A673 (cell line): ENCODE data around the gene ARAP2.

ENCODE experiments used
- EZH2 ChIP-seq: fragments of 200-600 bp; sonication (generic); IDR thresholded peaks from 2 replicates; pipeline ENCODE4 v1.6.1; 2017; ENCODE audit warnings: borderline replicate concordance, low read depth, mild to moderate bottlenecking, mixed read lengths, antibody characterized with exemption, low read length; ENCODE audit not compliant: poor library complexity, severe bottlenecking
- TF ChIP-seq, protein P1 (sequence below): fragments of 300-800, 200-600 bp; sonication (generic); conservative IDR thresholded peaks from 2 replicates; pipeline ENCODE4 v1.5.1; 2017; ENCODE audit warnings: low read depth, mild to moderate bottlenecking, antibody characterized with exemption, low read length, moderate library complexity, mixed read lengths

DNA sequence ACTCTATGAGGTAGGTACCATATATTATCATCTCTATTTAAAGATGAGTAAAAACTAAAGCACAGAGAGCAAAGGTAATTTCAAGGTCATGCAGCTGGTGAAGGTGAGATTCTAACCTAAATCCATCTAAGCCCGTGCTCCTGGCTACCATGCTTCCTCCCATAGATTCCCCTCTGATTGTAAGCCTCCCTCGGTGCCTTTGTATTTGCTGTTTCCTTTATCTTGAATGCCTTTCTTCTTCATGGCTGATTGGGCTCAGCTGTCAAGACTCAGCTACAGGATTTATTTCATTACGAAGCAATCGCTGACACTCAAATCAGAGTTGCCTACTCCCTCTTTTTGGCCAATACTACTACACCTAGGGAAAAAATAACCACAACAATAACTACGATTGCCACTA, 217.1 kb downstream of the ARAP2 start:
- TF ChIP-seq, protein P1, sequence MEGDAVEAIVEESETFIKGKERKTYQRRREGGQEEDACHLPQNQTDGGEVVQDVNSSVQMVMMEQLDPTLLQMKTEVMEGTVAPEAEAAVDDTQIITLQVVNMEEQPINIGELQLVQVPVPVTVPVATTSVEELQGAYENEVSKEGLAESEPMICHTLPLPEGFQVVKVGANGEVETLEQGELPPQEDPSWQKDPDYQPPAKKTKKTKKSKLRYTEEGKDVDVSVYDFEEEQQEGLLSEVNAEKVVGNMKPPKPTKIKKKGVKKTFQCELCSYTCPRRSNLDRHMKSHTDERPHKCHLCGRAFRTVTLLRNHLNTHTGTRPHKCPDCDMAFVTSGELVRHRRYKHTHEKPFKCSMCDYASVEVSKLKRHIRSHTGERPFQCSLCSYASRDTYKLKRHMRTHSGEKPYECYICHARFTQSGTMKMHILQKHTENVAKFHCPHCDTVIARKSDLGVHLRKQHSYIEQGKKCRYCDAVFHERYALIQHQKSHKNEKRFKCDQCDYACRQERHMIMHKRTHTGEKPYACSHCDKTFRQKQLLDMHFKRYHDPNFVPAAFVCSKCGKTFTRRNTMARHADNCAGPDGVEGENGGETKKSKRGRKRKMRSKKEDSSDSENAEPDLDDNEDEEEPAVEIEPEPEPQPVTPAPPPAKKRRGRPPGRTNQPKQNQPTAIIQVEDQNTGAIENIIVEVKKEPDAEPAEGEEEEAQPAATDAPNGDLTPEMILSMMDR: no peak
- no peak for TF ChIP-seq EZH2
